GM19099 (cell line): Measurements from ENCODE around the gene CCNJ.

Experiments used
- POLR2A ChIP-seq: IDR thresholded peaks from 3 replicates; pipeline ENCODE4 v1.6.1; 2011; ENCODE audit warnings: low read depth; ENCODE audit not compliant: insufficient read length; ENCODE audit errors: extremely low read depth

The CCNJ gene

DNA sequence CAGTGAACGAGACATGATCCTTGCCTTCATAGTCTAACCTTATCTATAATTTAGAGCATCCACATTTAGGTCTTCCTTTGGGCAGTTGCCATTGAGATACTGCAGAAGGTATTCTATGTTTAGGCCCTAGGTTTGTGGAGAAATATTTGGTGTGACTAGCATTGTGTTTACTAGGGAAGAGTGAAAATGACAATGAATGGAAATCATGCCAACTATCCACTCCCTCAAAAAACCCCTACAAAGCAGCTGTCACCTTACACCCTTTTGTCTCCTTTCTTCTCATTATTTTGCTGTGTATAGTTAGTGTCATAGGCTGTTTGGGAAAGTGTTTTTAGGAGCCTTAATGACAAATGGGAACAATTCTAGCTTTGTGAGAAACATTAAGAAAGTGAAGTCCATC lies 3.2 kb downstream of the CCNJ start:
- no peak for TF ChIP-seq POLR2A

DNA sequence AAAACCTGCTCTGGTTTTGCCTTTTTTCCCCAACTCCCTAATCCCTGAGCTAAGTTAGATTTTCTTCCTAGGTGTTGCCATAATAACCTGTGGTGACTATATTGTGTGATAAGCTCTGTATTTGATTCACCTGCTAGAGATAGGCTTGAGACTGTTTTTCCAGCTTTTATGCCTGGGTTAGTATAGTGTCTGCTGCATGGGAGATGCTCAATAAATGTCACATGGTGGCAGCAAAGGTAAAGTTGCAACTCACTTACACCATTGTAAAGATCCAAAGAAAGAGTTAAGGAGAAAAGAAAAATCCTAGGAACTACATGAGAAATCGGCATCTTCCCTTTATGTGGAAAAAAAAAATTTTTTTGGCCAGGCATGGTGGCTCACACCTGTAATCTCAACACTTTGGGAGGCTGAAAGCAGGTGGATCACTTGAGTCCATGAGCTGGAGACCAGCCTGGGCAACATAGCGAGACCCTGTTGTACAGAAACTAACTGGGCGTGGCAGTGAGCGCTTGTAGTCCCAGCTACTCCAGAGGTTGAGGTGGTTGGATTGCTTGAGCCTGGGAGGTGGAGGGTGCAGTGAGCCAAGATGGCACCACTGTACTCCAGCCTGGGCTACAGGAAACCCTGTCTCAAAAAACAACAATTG lies 3.7 kb downstream of the CCNJ start:
- TF ChIP-seq POLR2A = no peak

- no peak for TF ChIP-seq POLR2A
These were observed 6.0 kb downstream of the CCNJ start for GRCh38 chr10:96049340-96049739.

- no peak for TF ChIP-seq POLR2A
These were observed 10.6 kb downstream of the CCNJ start for GRCh38 chr10:96053985-96054384.

DNA sequence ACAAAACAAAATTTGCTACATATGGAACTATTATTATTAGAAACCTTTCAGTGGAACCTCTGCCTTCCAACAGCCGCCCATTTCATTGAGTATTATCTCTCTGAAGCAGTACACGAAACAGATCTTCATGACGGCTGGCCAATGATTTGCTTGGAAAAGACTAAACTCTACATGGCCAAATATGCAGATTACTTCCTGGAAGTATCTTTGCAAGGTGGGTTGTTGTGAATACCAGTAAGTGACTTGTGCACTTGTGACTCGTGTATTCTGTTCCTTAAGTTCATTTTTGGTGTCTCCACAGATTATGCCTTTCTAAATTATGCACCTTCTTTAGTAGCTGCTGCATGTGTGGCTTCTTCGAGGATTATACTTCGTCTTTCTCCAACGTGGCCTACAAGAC lies 13.4 kb downstream of the CCNJ start:
- no peak for TF ChIP-seq POLR2A

GRCh38 chr10:96061232-96061631 lies 17.8 kb downstream of the CCNJ start:
- TF ChIP-seq POLR2A = no peak

GRCh38 chr10:96072674-96073073 lies 29.3 kb downstream of the CCNJ start:
- TF ChIP-seq POLR2A = no peak

GRCh38 chr10:96073722-96074121 lies 30.3 kb downstream of the CCNJ start:
- TF ChIP-seq POLR2A = no peak

GRCh38 chr10:96074776-96075175 lies 31.4 kb downstream of the CCNJ start:
- no peak for TF ChIP-seq POLR2A

- TF ChIP-seq POLR2A = no peak
These were observed 32.6 kb downstream of the CCNJ start for GRCh38 chr10:96075977-96076376.

DNA sequence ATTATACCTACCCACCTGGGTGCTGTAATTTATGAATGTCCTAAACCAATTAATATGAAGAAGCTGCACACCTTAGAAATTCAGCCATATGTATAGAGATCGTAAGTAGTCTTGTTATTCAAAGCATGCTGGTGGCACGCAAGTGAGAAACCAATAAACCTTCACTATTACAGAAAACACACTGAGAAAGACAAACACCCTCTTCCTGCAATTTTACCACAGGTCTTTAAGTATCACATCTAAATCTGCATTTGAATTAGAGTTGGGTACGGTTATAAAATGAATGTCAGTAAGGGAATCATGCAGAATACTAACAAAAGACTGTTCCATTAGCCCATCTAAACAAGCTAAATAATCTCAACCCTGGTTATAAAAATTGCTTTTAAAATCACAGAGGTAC lies 33.8 kb downstream of the CCNJ start:
- no peak for TF ChIP-seq POLR2A

- TF ChIP-seq POLR2A = no peak
These were observed 38.8 kb downstream of the CCNJ start for GRCh38 chr10:96082153-96082552.

DNA sequence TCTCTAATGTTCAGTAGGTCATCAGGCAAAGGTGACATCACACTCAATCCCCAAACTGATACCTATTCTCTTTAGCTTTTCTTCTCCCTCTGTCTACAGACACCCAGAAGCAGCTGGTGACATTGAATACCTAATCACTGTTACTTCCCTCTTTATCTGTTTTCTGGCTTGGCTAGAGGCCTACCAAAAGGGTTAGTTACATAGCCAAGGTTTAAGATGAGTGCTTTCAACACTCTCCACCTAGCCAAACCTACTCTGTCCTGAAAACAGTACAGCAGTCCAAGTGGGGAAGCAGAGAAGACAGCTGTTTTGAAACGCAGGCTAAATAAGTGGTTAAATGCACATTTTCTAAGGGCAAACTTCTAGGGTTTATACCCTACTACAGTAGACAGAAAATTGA lies 39.4 kb downstream of the CCNJ start:
- TF ChIP-seq POLR2A = no peak

- TF ChIP-seq POLR2A = no peak
These were observed 45.7 kb downstream of the CCNJ start for GRCh38 chr10:96089116-96089515.

- peak; percentile 95 for TF ChIP-seq POLR2A
These were observed 46.5 kb downstream of the CCNJ start for GRCh38 chr10:96089670-96090462.

DNA sequence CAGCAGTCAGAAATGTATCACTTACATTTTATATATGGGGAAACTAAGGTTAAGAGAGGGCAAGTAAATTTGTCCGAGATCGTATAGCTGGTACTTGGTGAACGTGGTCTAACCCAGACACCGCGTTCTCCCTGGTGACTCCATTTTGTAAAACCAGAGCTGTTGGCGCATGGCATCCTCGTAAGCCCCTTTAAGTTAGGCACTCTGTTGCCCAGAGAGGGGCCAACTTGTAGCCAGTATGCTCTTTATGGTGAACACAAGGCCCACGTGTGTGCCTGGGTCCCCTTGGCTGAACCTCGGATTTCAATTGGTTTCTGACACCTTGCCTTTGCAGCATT lies 47.0 kb downstream of the CCNJ start:
- no peak for TF ChIP-seq POLR2A

DNA sequence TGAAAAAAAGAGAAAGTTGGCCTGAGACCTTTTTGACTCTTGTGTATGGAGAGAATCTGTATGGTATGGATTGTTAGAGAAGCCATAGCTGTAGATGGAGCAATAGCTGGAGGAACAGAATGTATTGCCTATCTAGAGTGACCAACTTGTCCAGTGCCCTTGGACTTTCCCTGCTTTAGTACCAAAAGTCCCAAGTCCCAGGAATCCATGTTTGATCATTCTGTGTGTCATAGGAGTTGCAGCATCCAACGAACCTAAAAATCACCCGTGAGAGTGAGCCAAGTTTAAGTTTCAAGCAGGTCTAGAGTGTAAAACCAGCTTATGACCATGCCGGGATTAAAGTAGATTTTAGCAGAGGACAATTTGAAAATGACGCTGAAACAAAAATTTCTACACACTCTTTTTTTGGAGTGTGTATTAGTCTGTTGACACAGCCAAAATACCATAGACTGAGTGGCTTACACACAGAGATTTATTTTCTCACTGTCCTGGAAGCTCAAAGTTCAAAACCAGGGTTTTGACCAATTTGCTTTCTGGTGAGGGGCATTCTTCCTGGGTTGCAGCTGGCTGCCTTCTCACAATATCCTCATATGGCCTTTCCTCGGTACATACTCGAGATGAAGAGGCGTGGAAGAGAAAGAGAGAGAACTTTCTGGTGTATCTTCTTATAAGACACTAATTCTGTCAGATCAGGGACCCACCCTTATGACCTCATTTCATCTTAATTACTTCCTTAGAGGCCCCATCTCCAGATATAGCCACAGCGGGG lies 49.8 kb downstream of the CCNJ start:
- no peak for TF ChIP-seq POLR2A

GRCh38 chr10:96093948-96094347 lies 50.6 kb downstream of the CCNJ start:
- no peak for TF ChIP-seq POLR2A
